ENCODE results near the gene SORBS2.

DNA sequence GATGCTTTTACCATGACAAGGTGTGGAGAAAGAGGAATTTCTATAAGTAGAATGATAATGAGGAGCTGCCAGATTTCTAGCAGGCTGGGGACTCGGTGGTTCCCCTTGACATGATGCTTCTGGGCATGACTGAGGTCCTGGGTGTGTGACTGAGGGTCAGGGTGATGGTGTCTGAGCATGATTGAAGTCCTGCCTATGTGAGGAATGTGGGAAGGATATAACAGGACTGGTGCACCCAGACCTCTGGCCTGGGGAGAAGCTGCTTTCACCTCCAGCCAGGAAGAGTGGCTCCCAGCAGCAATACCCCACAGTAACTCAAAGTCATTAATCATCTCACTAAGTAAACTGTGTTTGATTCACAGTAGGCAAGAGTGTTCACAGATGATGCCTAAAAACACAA lies 17.4 kb downstream of the SORBS2 start:
- TF ChIP-seq, protein P1, sequence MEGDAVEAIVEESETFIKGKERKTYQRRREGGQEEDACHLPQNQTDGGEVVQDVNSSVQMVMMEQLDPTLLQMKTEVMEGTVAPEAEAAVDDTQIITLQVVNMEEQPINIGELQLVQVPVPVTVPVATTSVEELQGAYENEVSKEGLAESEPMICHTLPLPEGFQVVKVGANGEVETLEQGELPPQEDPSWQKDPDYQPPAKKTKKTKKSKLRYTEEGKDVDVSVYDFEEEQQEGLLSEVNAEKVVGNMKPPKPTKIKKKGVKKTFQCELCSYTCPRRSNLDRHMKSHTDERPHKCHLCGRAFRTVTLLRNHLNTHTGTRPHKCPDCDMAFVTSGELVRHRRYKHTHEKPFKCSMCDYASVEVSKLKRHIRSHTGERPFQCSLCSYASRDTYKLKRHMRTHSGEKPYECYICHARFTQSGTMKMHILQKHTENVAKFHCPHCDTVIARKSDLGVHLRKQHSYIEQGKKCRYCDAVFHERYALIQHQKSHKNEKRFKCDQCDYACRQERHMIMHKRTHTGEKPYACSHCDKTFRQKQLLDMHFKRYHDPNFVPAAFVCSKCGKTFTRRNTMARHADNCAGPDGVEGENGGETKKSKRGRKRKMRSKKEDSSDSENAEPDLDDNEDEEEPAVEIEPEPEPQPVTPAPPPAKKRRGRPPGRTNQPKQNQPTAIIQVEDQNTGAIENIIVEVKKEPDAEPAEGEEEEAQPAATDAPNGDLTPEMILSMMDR (IDR thresholded peaks at IDR 0.05): no peak
- TF ChIP-seq, protein P2, sequence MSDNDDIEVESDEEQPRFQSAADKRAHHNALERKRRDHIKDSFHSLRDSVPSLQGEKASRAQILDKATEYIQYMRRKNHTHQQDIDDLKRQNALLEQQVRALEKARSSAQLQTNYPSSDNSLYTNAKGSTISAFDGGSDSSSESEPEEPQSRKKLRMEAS (IDR thresholded peaks at IDR 0.05): no peak
- no peak for TF ChIP-seq RAD21 (conservative IDR thresholded peaks at IDR 0.05 in 1 of 2, IDR thresholded peaks at IDR 0.05 in 1 of 2)
- TF ChIP-seq POLR2A (IDR thresholded peaks at IDR 0.05; ENCODE audit: low read length): no peak
- no peak for TF ChIP-seq NPAS2 (CRISPR knock-in tag; IDR thresholded peaks at IDR 0.05; ENCODE audit: borderline replicate concordance)
- TF ChIP-seq NFE2L2 (conservative IDR thresholded peaks at IDR 0.05; ENCODE audit: low read length): no peak
- TF ChIP-seq, protein P3, sequence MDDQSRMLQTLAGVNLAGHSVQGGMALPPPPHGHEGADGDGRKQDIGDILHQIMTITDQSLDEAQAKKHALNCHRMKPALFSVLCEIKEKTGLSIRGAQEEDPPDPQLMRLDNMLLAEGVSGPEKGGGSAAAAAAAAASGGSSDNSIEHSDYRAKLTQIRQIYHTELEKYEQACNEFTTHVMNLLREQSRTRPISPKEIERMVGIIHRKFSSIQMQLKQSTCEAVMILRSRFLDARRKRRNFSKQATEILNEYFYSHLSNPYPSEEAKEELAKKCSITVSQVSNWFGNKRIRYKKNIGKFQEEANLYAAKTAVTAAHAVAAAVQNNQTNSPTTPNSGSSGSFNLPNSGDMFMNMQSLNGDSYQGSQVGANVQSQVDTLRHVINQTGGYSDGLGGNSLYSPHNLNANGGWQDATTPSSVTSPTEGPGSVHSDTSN (IDR thresholded peaks at IDR 0.05): no peak
- no peak for TF ChIP-seq CHD4 (IDR thresholded peaks at IDR 0.05; ENCODE audit: borderline replicate concordance)
- TF ChIP-seq, protein P4, sequence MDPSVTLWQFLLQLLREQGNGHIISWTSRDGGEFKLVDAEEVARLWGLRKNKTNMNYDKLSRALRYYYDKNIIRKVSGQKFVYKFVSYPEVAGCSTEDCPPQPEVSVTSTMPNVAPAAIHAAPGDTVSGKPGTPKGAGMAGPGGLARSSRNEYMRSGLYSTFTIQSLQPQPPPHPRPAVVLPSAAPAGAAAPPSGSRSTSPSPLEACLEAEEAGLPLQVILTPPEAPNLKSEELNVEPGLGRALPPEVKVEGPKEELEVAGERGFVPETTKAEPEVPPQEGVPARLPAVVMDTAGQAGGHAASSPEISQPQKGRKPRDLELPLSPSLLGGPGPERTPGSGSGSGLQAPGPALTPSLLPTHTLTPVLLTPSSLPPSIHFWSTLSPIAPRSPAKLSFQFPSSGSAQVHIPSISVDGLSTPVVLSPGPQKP (IDR thresholded peaks at IDR 0.05; ENCODE audit: low read depth, low read length): no peak
- no peak for TF ChIP-seq POLR2AphosphoS2 (conservative IDR thresholded peaks at IDR 0.05; ENCODE audit: low read length)
- TF ChIP-seq GATA3 (IDR thresholded peaks at IDR 0.05; ENCODE audit: borderline replicate concordance): no peak
